AG09309 (cell line): Measurements from ENCODE around the gene PSMC3.

ENCODE experiments used
- DNase-seq: peaks from one replicate; pipeline ENCODE4 v3.0.0-alpha.2; 2010; ENCODE audit warnings: low read depth
- H3K4me3 ChIP-seq: 2 replicates; pipeline ENCODE4 v1.5.1; 2011; ENCODE audit warnings: mild to moderate bottlenecking, low read depth, low read length, moderate library complexity; ENCODE audit not compliant: control insufficient read depth
- CTCF ChIP-seq: IDR thresholded peaks from 2 replicates; pipeline ENCODE4 v1.5.1; 2011; ENCODE audit warnings: mild to moderate bottlenecking, low read depth, low read length, inconsistent platforms; ENCODE audit not compliant: insufficient read depth, control insufficient read depth; ENCODE audit errors: missing control alignments

PSMC3 gene

GRCh38 chr11:47377571-47378009 is 48.6 kb downstream of the PSMC3 start:
- H3K4me3 ChIP-seq, result no peak overlapping the region
- DNase-seq, result no peak
- no peak for TF ChIP-seq CTCF

GRCh38 chr11:47376525-47377371 is 49.5 kb downstream of the PSMC3 start:
- DNase-seq, result no peak
- no peak overlapping the region for H3K4me3 ChIP-seq
- TF ChIP-seq CTCF, result no peak

GRCh38 chr11:47376107-47376524 is 50.1 kb downstream of the PSMC3 start:
- DNase-seq, result no peak
- no peak overlapping the region for H3K4me3 ChIP-seq

GRCh38 chr11:47375546-47376085 is 50.6 kb downstream of the PSMC3 start:
- DNase-seq, result no peak

More at GRCh38 chr11:47376107-47376524, 50.1 kb downstream of the PSMC3 start:
- TF ChIP-seq CTCF, result no peak

GRCh38 chr11:47375020-47375419 is 51.2 kb downstream of the PSMC3 start:
- no peak for DNase-seq
- TF ChIP-seq CTCF, result no peak
- no peak overlapping the region for H3K4me3 ChIP-seq

More at GRCh38 chr11:47375546-47376085, 50.6 kb downstream of the PSMC3 start:
- H3K4me3 ChIP-seq, result no peak overlapping the region
- TF ChIP-seq CTCF, result no peak

- DNase-seq, result no peak
- no peak for TF ChIP-seq CTCF
- H3K4me3 ChIP-seq, result no peak overlapping the region
Measured at GRCh38 chr11:47374720-47375019, 51.6 kb downstream of the PSMC3 start.
